A673 (cell line): ENCODE data around the gene FIBCD1. TPM values are rescaled to one million over a fixed set of nuclear protein-coding genes. Genes with fewer than 3 reads are reported as not detected.

ENCODE experiments used
- BruUV-seq: library from RNA; stranded (reverse); fragments of 400-500 nt; replicated peaks from 2 replicates; lab custom pipeline; 2021; lab: Mats Ljungman, UMichigan
- CTCF ChIA-PET: fragments of 300-600 bp; sonication (Branson Sonifier 250); formaldehyde crosslinking; loops from one replicate; lab custom pipeline; 2022; ENCODE audit warnings: antibody characterized with exemption; lab: Charles Lee
- POLR2A ChIA-PET: fragments of 300-600 bp; sonication (Branson Sonifier 250); formaldehyde crosslinking; loops from one replicate; lab custom pipeline; 2022; ENCODE audit warnings: antibody characterized with exemption; ENCODE audit not compliant: low non-redundant PET; lab: Charles Lee
- DNase-seq: peaks from one replicate; pipeline ENCODE4 v3.0.0-alpha.2; 2015; ENCODE audit warnings: low spot score
- H3K27ac ChIP-seq: fragments of 200-600 bp; sonication (generic); 2 replicates; pipeline ENCODE4 v1.5.1; 2016; ENCODE audit warnings: mixed run types, low read depth, mild to moderate bottlenecking, mixed read lengths, antibody characterized with exemption, low read length; ENCODE audit not compliant: poor library complexity, severe bottlenecking
- H3K27me3 ChIP-seq: fragments of 200-600 bp; sonication (generic); replicated peaks from 2 replicates; pipeline ENCODE4 v1.6.1; 2017; ENCODE audit warnings: mixed run types, low read depth, mild to moderate bottlenecking, mixed read lengths, antibody characterized with exemption, low read length; ENCODE audit not compliant: insufficient read depth, poor library complexity
- H3K36me3 ChIP-seq: fragments of 200-600 bp; sonication (generic); 2 replicates; pipeline ENCODE4 v1.6.1; 2016; ENCODE audit warnings: mixed run types, mild to moderate bottlenecking, mixed read lengths, antibody characterized with exemption, low read length; ENCODE audit not compliant: insufficient read depth, poor library complexity, severe bottlenecking
- H3K4me1 ChIP-seq: fragments of 200-600 bp; sonication (generic); 2 replicates; pipeline ENCODE4 v1.6.1; 2017; ENCODE audit warnings: mixed run types, mild to moderate bottlenecking, mixed read lengths, antibody characterized with exemption, low read length; ENCODE audit not compliant: insufficient read depth, poor library complexity, severe bottlenecking
- H3K4me3 ChIP-seq: fragments of 200-600 bp; sonication (generic); 2 replicates; pipeline ENCODE4 v1.5.1; 2016; ENCODE audit warnings: low read depth, mixed run types, mild to moderate bottlenecking, mixed read lengths, low read length; ENCODE audit not compliant: poor library complexity, severe bottlenecking
- H3K9me3 ChIP-seq: fragments of 200-600 bp; sonication (generic); 2 replicates; pipeline ENCODE4 v1.6.1; 2016; ENCODE audit warnings: mixed run types, low read depth, mild to moderate bottlenecking, mixed read lengths, antibody characterized with exemption, low read length; ENCODE audit not compliant: poor library complexity, severe bottlenecking
- EZH2 ChIP-seq: fragments of 200-600 bp; sonication (generic); IDR thresholded peaks from 2 replicates; pipeline ENCODE4 v1.6.1; 2017; ENCODE audit warnings: borderline replicate concordance, low read depth, mild to moderate bottlenecking, mixed read lengths, antibody characterized with exemption, low read length; ENCODE audit not compliant: poor library complexity, severe bottlenecking
- intact Hi-C: fragments of 100-400 bp; cut with micrococcal nuclease; formaldehyde crosslinking; loops from one replicate; pipeline ENCODE4 v1.10.0; 2022; ENCODE audit not compliant: unreplicated experiment
- total RNA-seq: library from RNA; stranded (reverse); gene quantifications from 2 replicates; pipeline ENCODE4 v1.2.3, GENCODE V29; 2021
- TF ChIP-seq, protein P1 (sequence below): fragments of 300-800, 200-600 bp; sonication (generic); conservative IDR thresholded peaks from 2 replicates; pipeline ENCODE4 v1.5.1; 2017; ENCODE audit warnings: low read depth, mild to moderate bottlenecking, antibody characterized with exemption, low read length, moderate library complexity, mixed read lengths

FIBCD1 gene
- total RNA-seq, 1 experiment from 2014 or later = 0.19 TPM

DNA sequence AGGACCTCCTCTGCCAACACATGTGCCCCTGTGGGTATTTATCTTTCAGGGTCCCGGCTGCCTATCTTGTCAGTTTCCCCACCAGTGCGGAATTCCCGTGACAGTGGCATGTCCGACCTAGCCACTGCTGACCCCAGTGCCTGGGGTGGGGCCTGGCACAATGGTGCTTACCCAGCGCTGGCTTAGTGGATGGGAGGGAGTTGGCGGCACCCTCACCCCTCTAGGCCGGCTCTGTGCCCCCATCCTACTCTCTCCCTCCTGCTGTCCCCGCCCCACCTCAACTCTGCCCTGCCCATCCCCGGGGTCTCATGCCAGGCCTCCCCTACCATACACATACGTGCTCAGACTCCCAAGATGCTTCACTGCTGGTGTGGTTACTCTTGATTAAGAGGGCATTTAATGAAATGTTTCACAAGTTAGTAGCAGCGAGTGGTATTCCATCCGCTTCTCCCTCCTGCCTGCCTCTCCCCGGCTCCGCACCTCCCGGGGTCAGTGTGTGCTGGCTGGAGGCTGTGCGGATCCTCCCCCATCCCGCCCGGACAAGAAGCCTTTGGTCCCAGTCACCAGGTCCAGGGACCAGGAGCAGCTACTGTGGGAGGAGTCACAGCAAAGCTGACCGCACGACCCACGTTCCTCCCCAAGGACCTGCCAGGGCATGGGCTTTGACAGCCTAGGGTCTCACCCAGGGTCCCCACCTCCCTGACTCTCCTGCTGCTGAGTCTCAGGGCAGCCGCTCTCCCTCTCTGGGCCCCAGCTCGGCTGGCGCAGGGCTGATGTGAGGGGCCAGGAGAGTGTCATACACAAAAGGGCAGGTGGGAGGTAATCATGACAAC lies 32.9 kb downstream of the FIBCD1 start:
- TF ChIP-seq, protein P1, sequence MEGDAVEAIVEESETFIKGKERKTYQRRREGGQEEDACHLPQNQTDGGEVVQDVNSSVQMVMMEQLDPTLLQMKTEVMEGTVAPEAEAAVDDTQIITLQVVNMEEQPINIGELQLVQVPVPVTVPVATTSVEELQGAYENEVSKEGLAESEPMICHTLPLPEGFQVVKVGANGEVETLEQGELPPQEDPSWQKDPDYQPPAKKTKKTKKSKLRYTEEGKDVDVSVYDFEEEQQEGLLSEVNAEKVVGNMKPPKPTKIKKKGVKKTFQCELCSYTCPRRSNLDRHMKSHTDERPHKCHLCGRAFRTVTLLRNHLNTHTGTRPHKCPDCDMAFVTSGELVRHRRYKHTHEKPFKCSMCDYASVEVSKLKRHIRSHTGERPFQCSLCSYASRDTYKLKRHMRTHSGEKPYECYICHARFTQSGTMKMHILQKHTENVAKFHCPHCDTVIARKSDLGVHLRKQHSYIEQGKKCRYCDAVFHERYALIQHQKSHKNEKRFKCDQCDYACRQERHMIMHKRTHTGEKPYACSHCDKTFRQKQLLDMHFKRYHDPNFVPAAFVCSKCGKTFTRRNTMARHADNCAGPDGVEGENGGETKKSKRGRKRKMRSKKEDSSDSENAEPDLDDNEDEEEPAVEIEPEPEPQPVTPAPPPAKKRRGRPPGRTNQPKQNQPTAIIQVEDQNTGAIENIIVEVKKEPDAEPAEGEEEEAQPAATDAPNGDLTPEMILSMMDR = no peak
- no peak for TF ChIP-seq EZH2
- no TSS peak for BruUV-seq
- intact Hi-C loops = no loop called here
- POLR2A ChIA-PET = no interaction called here
- CTCF ChIA-PET = no interaction called here
- Histone ChIP-seq H3K27me3 (no peaks in the 10 kb centered on the region), H3K4me1 (no peaks in the 10 kb centered on the region), H3K36me3 (no peaks in the 10 kb centered on the region), H3K9me3 (no peaks in the 10 kb centered on the region), H3K4me3 (no peak overlapping the region), H3K27ac (no peak overlapping the region)
- no peak for DNase-seq

GRCh38 chr9:130905125-130905901 lies 33.7 kb downstream of the FIBCD1 start:
- Histone ChIP-seq H3K4me1 (no peaks in the 10 kb centered on the region), H3K27ac (no peak overlapping the region), H3K4me3 (no peak overlapping the region), H3K9me3 (no peaks in the 10 kb centered on the region), H3K36me3 (no peaks in the 10 kb centered on the region), H3K27me3 (no peaks in the 10 kb centered on the region)
- TF ChIP-seq EZH2 = no peak
- TF ChIP-seq, protein P1 = no peak
- DNase-seq = no peak
- POLR2A ChIA-PET = no interaction called here
- intact Hi-C loops = no loop called here
- no TSS peak for BruUV-seq
- CTCF ChIA-PET = no interaction called here

GRCh38 chr9:130904070-130905044 lies 34.7 kb downstream of the FIBCD1 start:
- no peaks in the 10 kb centered on the region for H3K36me3 ChIP-seq
- no peak overlapping the region for H3K27ac ChIP-seq
- no peaks in the 10 kb centered on the region for H3K9me3 ChIP-seq
- no peaks in the 10 kb centered on the region for H3K27me3 ChIP-seq
- CTCF ChIA-PET = no interaction called here
- no peak for DNase-seq
- no TSS peak for BruUV-seq
- no peaks in the 10 kb centered on the region for H3K4me1 ChIP-seq
- H3K4me3 ChIP-seq = no peak overlapping the region
- intact Hi-C loops = no loop called here
- TF ChIP-seq EZH2 = no peak
- TF ChIP-seq, protein P1 = no peak
- POLR2A ChIA-PET = no interaction called here
